ENCODE results near the gene IER5L. TPM values are rescaled to one million over a fixed set of nuclear protein-coding genes. Genes with fewer than 3 reads are reported as not detected.
A peak's percentile ranks its signal among the peaks of the same experiment; 100 is the strongest.

Gene IER5L
- polyA plus RNA-seq, 1 donor (not counting 4 experiments of a cell fraction or from before 2014, with no cell fraction given) = 2.1 TPM

DNA sequence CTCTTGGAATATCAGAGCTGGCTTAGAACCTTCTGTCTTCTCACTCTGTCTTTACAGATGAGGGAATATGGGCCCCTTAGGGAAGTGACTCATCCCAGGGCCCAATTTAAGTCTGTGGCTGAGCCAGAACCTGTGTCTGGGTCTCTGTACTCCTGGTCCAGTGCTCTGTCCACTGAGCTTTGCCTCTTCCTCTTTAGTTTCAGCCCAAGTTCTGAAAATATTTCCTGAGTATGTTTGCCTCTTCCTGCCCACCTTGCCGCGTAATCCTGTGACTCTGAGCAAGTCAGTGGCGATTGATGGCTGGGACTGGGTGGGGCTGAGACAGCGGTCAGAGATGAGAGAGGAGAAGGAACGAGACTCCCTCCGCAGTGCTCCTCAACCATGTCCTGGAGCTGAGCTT is 7.8 kb downstream of the IER5L start:
- H4K20me1 ChIP-seq (ENCODE audit: control insufficient read depth, extremely low read depth, insufficient read depth, low read length) = no peaks in the 10 kb centered on the region
- H3K36me3 ChIP-seq (ENCODE audit: control insufficient read depth in 2 of 2, extremely low read depth in 1 of 2, insufficient read depth in 2 of 2, low read length in 2 of 2) = no peaks in the 10 kb centered on the region
- no peaks in the 10 kb centered on the region for H3K9me3 ChIP-seq (ENCODE audit: control insufficient read depth, low read depth, low read length)
- DNase-seq (ENCODE audit: low read depth, low spot score) (no peak), FAIRE-seq (no peak)
- H3K9me1 ChIP-seq (ENCODE audit: control insufficient read depth, extremely low read depth, insufficient read depth, low read length) = no peaks in the 10 kb centered on the region
- H3K4me3 ChIP-seq (ENCODE audit: control insufficient read depth in 2 of 3, extremely low read depth in 1 of 3, insufficient read depth in 2 of 3, low read depth in 1 of 3, low read length in 3 of 3) = no peak overlapping the region
- H3K27me3 ChIP-seq (ENCODE audit: control insufficient read depth, extremely low read depth, insufficient read depth, low read length) = no peaks in the 10 kb centered on the region
- H2AFZ ChIP-seq (ENCODE audit: control insufficient read depth, low read length) = no peak overlapping the region
- peak overlapping the region; percentile 31 for H3K4me2 ChIP-seq (ENCODE audit: control insufficient read depth, extremely low read depth, insufficient read depth, low read depth, low read length)
- no peak for TF ChIP-seq EZH2 (IDR thresholded peaks at IDR 0.05; ENCODE audit: low read length)
- no peaks in the 10 kb centered on the region for H3K79me2 ChIP-seq (ENCODE audit: control insufficient read depth, insufficient read depth, low read length)
- H3K9ac ChIP-seq (ENCODE audit: control insufficient read depth, extremely low read depth, insufficient read depth, low read length) = peak overlapping the region; percentile 30
- peaks cover 46% of the 10 kb centered on the region for H3K4me1 ChIP-seq (ENCODE audit: control insufficient read depth, extremely low read depth, insufficient read depth, low read length)
- H3K27ac ChIP-seq (ENCODE audit: control insufficient read depth, insufficient read depth, low read length) = peak overlapping the region; percentile 34
- dilution Hi-C loops (cut with MboI; ENCODE audit: extremely low pct_ligation_motif_present, low sequenced_read_pairs) = loop anchor here (25.0 kb wide), 1 partner anchor 442 kb away; the partner anchor contains the start of gene C9orf50

DNA sequence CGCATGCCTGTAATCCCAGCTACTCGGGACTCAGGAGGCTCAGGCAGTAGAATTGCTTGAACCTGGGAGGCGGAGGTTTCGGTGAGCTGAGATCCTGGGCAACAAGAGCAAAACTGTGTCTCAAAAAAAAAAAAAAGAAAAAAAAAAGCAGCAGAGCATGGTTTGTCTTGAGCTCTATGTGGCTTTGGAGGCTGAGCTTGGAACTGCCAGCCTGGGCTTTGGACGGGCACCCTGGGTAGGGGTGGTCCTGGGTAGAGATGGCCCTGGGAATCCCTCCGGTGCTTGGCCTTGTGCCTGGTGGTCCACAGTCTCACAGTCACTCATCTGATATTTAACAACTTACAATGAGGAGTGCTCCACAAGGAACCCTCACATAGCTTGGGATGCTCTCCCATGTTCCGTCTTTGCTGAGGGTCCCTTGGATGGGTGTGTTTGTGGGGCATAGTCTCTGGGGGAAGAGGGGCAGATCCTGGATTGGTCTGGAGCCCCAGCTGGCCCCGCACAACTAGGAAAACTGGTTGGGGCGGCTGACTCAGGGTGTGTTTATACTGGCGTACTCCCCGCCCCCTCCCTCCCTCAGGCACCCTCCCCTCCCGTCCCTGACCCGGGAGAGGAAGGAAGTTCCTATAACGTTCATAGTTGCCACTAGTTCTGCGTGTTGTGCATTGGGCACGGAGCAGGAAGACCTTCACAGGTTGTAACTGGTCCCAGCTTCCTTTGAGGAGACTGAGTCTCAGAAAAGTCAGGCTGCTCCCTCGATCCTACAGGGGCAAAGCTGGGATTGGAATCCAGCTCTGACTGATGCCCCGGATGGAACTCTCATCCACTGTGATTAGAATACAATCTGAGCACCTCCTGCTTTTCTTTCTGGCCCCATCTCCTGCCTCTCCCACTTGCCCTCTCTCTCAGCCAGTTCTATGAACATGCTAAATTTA is 11.2 kb downstream of the IER5L start:
- dilution Hi-C loops (cut with MboI; ENCODE audit: extremely low pct_ligation_motif_present, low sequenced_read_pairs) = loop anchor here (25.0 kb wide), 1 partner anchor 445 kb away; the partner anchor contains the start of gene C9orf50
- Histone ChIP-seq H3K4me2 (ENCODE audit: control insufficient read depth, extremely low read depth, insufficient read depth, low read depth, low read length) (peak overlapping the region; percentile 97), H3K27ac (ENCODE audit: control insufficient read depth, insufficient read depth, low read length) (peak overlapping the region; percentile 65), H3K4me3 (ENCODE audit: control insufficient read depth in 2 of 3, extremely low read depth in 1 of 3, insufficient read depth in 2 of 3, low read depth in 1 of 3, low read length in 3 of 3) (peak overlapping the region in 2 of 3 experiments; percentile 55 to 60), H4K20me1 (ENCODE audit: control insufficient read depth, extremely low read depth, insufficient read depth, low read length) (no peaks in the 10 kb centered on the region), H3K79me2 (ENCODE audit: control insufficient read depth, insufficient read depth, low read length) (no peaks in the 10 kb centered on the region), H3K9me3 (ENCODE audit: control insufficient read depth, low read depth, low read length) (no peaks in the 10 kb centered on the region), H3K27me3 (ENCODE audit: control insufficient read depth, extremely low read depth, insufficient read depth, low read length) (no peaks in the 10 kb centered on the region), H3K36me3 (ENCODE audit: control insufficient read depth in 2 of 2, extremely low read depth in 1 of 2, insufficient read depth in 2 of 2, low read length in 2 of 2) (no peaks in the 10 kb centered on the region), H3K9me1 (ENCODE audit: control insufficient read depth, extremely low read depth, insufficient read depth, low read length) (no peaks in the 10 kb centered on the region), H3K9ac (ENCODE audit: control insufficient read depth, extremely low read depth, insufficient read depth, low read length) (peak overlapping the region; percentile 75), H2AFZ (ENCODE audit: control insufficient read depth, low read length) (peak overlapping the region; percentile 47), H3K4me1 (ENCODE audit: control insufficient read depth, extremely low read depth, insufficient read depth, low read length) (peaks cover 40% of the 10 kb centered on the region)
- peak; percentile 75 for FAIRE-seq
- TF ChIP-seq, protein P1, sequence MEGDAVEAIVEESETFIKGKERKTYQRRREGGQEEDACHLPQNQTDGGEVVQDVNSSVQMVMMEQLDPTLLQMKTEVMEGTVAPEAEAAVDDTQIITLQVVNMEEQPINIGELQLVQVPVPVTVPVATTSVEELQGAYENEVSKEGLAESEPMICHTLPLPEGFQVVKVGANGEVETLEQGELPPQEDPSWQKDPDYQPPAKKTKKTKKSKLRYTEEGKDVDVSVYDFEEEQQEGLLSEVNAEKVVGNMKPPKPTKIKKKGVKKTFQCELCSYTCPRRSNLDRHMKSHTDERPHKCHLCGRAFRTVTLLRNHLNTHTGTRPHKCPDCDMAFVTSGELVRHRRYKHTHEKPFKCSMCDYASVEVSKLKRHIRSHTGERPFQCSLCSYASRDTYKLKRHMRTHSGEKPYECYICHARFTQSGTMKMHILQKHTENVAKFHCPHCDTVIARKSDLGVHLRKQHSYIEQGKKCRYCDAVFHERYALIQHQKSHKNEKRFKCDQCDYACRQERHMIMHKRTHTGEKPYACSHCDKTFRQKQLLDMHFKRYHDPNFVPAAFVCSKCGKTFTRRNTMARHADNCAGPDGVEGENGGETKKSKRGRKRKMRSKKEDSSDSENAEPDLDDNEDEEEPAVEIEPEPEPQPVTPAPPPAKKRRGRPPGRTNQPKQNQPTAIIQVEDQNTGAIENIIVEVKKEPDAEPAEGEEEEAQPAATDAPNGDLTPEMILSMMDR (optimal IDR thresholded peaks at IDR 0.05 in 1 of 3, IDR thresholded peaks at IDR 0.05 in 1 of 3, conservative IDR thresholded peaks at IDR 0.05 in 1 of 3; ENCODE audit: extremely low read depth in 1 of 3, insufficient read depth in 2 of 3, low read length in 3 of 3) = no peak
- TF ChIP-seq EZH2 (IDR thresholded peaks at IDR 0.05; ENCODE audit: low read length) = no peak
- peak; percentile 57 for DNase-seq (ENCODE audit: low read depth, low spot score)
